ENCODE data around the gene ZFP36.

- no peak for TF ChIP-seq EZH2 (IDR thresholded peaks at IDR 0.05; ENCODE audit: low read length, missing control alignments)
- TF ChIP-seq, protein P1, sequence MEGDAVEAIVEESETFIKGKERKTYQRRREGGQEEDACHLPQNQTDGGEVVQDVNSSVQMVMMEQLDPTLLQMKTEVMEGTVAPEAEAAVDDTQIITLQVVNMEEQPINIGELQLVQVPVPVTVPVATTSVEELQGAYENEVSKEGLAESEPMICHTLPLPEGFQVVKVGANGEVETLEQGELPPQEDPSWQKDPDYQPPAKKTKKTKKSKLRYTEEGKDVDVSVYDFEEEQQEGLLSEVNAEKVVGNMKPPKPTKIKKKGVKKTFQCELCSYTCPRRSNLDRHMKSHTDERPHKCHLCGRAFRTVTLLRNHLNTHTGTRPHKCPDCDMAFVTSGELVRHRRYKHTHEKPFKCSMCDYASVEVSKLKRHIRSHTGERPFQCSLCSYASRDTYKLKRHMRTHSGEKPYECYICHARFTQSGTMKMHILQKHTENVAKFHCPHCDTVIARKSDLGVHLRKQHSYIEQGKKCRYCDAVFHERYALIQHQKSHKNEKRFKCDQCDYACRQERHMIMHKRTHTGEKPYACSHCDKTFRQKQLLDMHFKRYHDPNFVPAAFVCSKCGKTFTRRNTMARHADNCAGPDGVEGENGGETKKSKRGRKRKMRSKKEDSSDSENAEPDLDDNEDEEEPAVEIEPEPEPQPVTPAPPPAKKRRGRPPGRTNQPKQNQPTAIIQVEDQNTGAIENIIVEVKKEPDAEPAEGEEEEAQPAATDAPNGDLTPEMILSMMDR (conservative IDR thresholded peaks at IDR 0.05 in 1 of 2, IDR thresholded peaks at IDR 0.05 in 1 of 2; ENCODE audit: low read depth in 1 of 2, low read length in 2 of 2), result no peak
Observed at GRCh38 chr19:39410017-39410830, 3.6 kb downstream of the ZFP36 start.

All from fibroblast of lung (primary cell).